Neural progenitor cell (in vitro differentiated cells): Measurements from ENCODE around the gene SALL3.

ENCODE experiments used
- EZH2 ChIP-seq: fragments of 200-600 bp; sonication (generic); IDR thresholded peaks from 2 replicates; pipeline ENCODE4 v1.6.1; 2017; ENCODE audit warnings: antibody characterized with exemption, mild to moderate bottlenecking, moderate library complexity
- TF ChIP-seq, protein P1 (sequence below): fragments of 200-600 bp; sonication (generic); IDR thresholded peaks from 2 replicates; pipeline ENCODE4 v1.5.1; 2017; ENCODE audit warnings: antibody characterized with exemption, mild to moderate bottlenecking

GRCh38 chr18:78935406-78935805 is 44.2 kb upstream of the SALL3 start:
- TF ChIP-seq, protein P1, sequence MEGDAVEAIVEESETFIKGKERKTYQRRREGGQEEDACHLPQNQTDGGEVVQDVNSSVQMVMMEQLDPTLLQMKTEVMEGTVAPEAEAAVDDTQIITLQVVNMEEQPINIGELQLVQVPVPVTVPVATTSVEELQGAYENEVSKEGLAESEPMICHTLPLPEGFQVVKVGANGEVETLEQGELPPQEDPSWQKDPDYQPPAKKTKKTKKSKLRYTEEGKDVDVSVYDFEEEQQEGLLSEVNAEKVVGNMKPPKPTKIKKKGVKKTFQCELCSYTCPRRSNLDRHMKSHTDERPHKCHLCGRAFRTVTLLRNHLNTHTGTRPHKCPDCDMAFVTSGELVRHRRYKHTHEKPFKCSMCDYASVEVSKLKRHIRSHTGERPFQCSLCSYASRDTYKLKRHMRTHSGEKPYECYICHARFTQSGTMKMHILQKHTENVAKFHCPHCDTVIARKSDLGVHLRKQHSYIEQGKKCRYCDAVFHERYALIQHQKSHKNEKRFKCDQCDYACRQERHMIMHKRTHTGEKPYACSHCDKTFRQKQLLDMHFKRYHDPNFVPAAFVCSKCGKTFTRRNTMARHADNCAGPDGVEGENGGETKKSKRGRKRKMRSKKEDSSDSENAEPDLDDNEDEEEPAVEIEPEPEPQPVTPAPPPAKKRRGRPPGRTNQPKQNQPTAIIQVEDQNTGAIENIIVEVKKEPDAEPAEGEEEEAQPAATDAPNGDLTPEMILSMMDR: no peak
- no peak for TF ChIP-seq EZH2
